Measurements from ENCODE around the gene MAP3K13.

MAP3K13 gene

DNA sequence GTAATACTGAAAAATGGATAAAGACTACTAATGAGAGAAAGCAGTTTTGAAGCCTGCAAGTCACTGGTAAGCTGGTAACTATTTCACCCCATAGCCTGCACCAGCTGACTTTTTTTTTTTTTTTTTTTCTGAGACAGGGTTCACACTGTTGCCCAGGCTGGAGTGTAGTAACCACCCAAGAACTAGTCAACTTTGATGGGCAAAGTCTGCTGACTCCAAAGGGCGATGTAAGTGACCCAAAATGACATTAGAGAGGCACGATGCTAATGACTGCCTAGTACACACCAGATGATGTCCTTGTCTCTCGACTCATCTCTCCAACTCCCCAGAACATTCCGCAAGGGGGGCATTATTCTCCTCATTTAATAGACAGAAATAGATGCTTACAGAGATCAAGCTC is 148.8 kb downstream of the MAP3K13 start:
- Histone ChIP-seq H3K4ac (ENCODE audit: low read length) (no peak overlapping the region), H3K23ac (ENCODE audit: low read depth, low read length, poor library complexity) (no peak overlapping the region), H3K9ac (ENCODE audit: low read depth, low read length, poor library complexity) (no peak overlapping the region), H3K9me3 (replicated peaks in 1 of 2; ENCODE audit: control insufficient read depth in 2 of 2, insufficient read depth in 1 of 2, low read depth in 1 of 2, low read length in 2 of 2) (no peaks in the 10 kb centered on the region), H2AFZ (ENCODE audit: low read length) (no peak overlapping the region), H2AK5ac (ENCODE audit: low read depth, low read length) (no peak overlapping the region), H3K36me3 (replicated peaks in 1 of 2; ENCODE audit: control insufficient read depth in 2 of 2, insufficient read depth in 2 of 2, low read length in 2 of 2) (no peaks in the 10 kb centered on the region), H4K8ac (ENCODE audit: low read depth, low read length) (no peak overlapping the region), H3K79me1 (ENCODE audit: low read depth, low read length) (no peaks in the 10 kb centered on the region), H3K27ac (replicated peaks; ENCODE audit: low read length) (no peak overlapping the region), H3K27me3 (ENCODE audit: control insufficient read depth in 3 of 3, insufficient read depth in 3 of 3, low read depth in 1 of 3, low read length in 3 of 3) (peaks cover 0 to 25% (median 0%) of the 10 kb centered on the region in 3 experiments), H3K4me2 (ENCODE audit: insufficient read depth, low read length, poor library complexity, severe bottlenecking) (no peak overlapping the region), H4K91ac (ENCODE audit: low read depth, low read length, poor library complexity) (no peak overlapping the region), H3K4me3 (ENCODE audit: low read length in 2 of 2) (no peak overlapping the region), H2BK15ac (ENCODE audit: low read length) (no peak overlapping the region), H2BK120ac (ENCODE audit: low read depth, low read length) (no peak overlapping the region), H3K4me1 (ENCODE audit: control insufficient read depth in 2 of 2, insufficient read depth in 1 of 2, low read depth in 1 of 2, low read length in 2 of 2) (no peaks in the 10 kb centered on the region), H2BK5ac (ENCODE audit: low read length) (no peak overlapping the region), H2BK12ac (ENCODE audit: low read length) (no peak overlapping the region), H3K18ac (ENCODE audit: low read length) (no peak overlapping the region), H3K14ac (ENCODE audit: low read length) (no peak overlapping the region)
- WGBS, 2 donors (ENCODE audit: extremely low coverage in 2 of 2, insufficient read length in 2 of 2, insufficient replicate concordance in 1 of 2), result no CpG with 5 or more reads among the region's 4 CpGs
- DNase-seq (ENCODE audit: low spot score), result no peak

DNA sequence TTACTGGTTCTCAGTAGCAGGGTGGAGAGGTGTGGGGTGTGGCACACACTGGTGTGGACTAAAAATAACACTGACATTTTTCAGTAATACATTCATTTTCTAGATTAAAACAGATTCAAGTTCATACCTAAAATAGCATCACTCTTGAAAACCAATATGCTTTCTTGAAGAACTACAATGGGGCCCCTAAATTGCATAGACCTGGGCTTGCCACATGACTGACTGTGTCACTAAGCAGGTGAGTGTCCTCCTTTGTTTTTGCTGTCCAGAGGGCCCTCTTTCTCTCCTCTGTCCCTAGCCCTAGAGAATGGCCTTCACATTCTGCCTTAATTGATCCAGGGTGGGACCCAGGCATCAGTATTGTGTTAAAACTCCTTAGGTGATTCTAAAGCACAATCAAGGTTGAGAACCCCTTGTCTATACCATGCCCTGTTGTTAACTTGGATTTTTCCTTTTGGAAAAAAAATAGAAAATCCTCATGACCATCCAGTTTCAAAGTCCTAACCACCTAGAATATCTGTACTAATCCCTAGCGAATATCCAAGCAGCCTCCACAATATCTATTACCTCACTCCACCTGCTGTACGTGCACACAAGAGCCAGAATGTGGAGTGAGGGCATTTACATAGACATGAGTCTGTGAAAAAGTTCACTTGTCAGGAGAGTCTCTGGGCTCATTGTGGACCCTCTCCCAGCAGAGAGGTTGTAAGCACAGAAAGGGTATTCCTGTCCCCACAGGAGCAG is 154.6 kb downstream of the MAP3K13 start:
- no peak for DNase-seq (ENCODE audit: low spot score)
- no CpG with 5 or more reads among the region's 2 CpGs for WGBS, 2 donors (ENCODE audit: extremely low coverage in 2 of 2, insufficient read length in 2 of 2, insufficient replicate concordance in 1 of 2)

GRCh38 chr3:185519021-185519420 is 156.1 kb downstream of the MAP3K13 start:
- Histone ChIP-seq H3K23ac (ENCODE audit: low read depth, low read length, poor library complexity) (no peak overlapping the region), H3K9ac (ENCODE audit: low read depth, low read length, poor library complexity) (no peak overlapping the region), H2BK15ac (ENCODE audit: low read length) (no peak overlapping the region), H3K4ac (ENCODE audit: low read length) (no peak overlapping the region), H4K91ac (ENCODE audit: low read depth, low read length, poor library complexity) (no peak overlapping the region), H4K8ac (ENCODE audit: low read depth, low read length) (no peak overlapping the region), H3K27ac (replicated peaks; ENCODE audit: low read length) (no peak overlapping the region), H3K4me2 (ENCODE audit: insufficient read depth, low read length, poor library complexity, severe bottlenecking) (no peak overlapping the region), H3K4me1 (ENCODE audit: control insufficient read depth in 2 of 2, insufficient read depth in 1 of 2, low read depth in 1 of 2, low read length in 2 of 2) (no peaks in the 10 kb centered on the region), H3K36me3 (replicated peaks in 1 of 2; ENCODE audit: control insufficient read depth in 2 of 2, insufficient read depth in 2 of 2, low read length in 2 of 2) (no peaks in the 10 kb centered on the region), H2BK12ac (ENCODE audit: low read length) (no peak overlapping the region), H3K4me3 (ENCODE audit: low read length in 2 of 2) (no peak overlapping the region), H3K79me1 (ENCODE audit: low read depth, low read length) (no peaks in the 10 kb centered on the region), H2BK120ac (ENCODE audit: low read depth, low read length) (no peak overlapping the region), H2AK5ac (ENCODE audit: low read depth, low read length) (no peak overlapping the region), H3K18ac (ENCODE audit: low read length) (no peak overlapping the region), H2BK5ac (ENCODE audit: low read length) (no peak overlapping the region), H3K9me3 (replicated peaks in 1 of 2; ENCODE audit: control insufficient read depth in 2 of 2, insufficient read depth in 1 of 2, low read depth in 1 of 2, low read length in 2 of 2) (no peaks in the 10 kb centered on the region), H2AFZ (ENCODE audit: low read length) (no peak overlapping the region), H3K14ac (ENCODE audit: low read length) (no peak overlapping the region), H3K27me3 (ENCODE audit: control insufficient read depth in 3 of 3, insufficient read depth in 3 of 3, low read depth in 1 of 3, low read length in 3 of 3) (peaks cover 0 to 11% (median 2%) of the 10 kb centered on the region in 3 experiments)
- DNase-seq (ENCODE audit: low spot score), result no peak
- WGBS, 2 donors (ENCODE audit: extremely low coverage in 2 of 2, insufficient read length in 2 of 2, insufficient replicate concordance in 1 of 2), result no CpG with 5 or more reads among the region's 5 CpGs

More for the DNA sequence above, 154.6 kb downstream of the MAP3K13 start:
- Histone ChIP-seq H3K9ac (ENCODE audit: low read depth, low read length, poor library complexity) (no peak overlapping the region), H2AK5ac (ENCODE audit: low read depth, low read length) (no peak overlapping the region), H3K4me3 (ENCODE audit: low read length in 2 of 2) (no peak overlapping the region), H3K4ac (ENCODE audit: low read length) (no peak overlapping the region), H3K36me3 (replicated peaks in 1 of 2; ENCODE audit: control insufficient read depth in 2 of 2, insufficient read depth in 2 of 2, low read length in 2 of 2) (no peaks in the 10 kb centered on the region), H3K4me2 (ENCODE audit: insufficient read depth, low read length, poor library complexity, severe bottlenecking) (no peak overlapping the region), H3K23ac (ENCODE audit: low read depth, low read length, poor library complexity) (no peak overlapping the region), H3K14ac (ENCODE audit: low read length) (no peak overlapping the region), H2BK120ac (ENCODE audit: low read depth, low read length) (no peak overlapping the region), H3K27ac (replicated peaks; ENCODE audit: low read length) (no peak overlapping the region), H2BK5ac (ENCODE audit: low read length) (no peak overlapping the region), H3K9me3 (replicated peaks in 1 of 2; ENCODE audit: control insufficient read depth in 2 of 2, insufficient read depth in 1 of 2, low read depth in 1 of 2, low read length in 2 of 2) (no peaks in the 10 kb centered on the region), H2BK15ac (ENCODE audit: low read length) (no peak overlapping the region), H3K27me3 (ENCODE audit: control insufficient read depth in 3 of 3, insufficient read depth in 3 of 3, low read depth in 1 of 3, low read length in 3 of 3) (peaks cover 0 to 13% (median 2%) of the 10 kb centered on the region in 3 experiments), H2AFZ (ENCODE audit: low read length) (no peak overlapping the region), H4K91ac (ENCODE audit: low read depth, low read length, poor library complexity) (no peak overlapping the region), H3K4me1 (ENCODE audit: control insufficient read depth in 2 of 2, insufficient read depth in 1 of 2, low read depth in 1 of 2, low read length in 2 of 2) (no peaks in the 10 kb centered on the region), H4K8ac (ENCODE audit: low read depth, low read length) (no peak overlapping the region), H3K18ac (ENCODE audit: low read length) (no peak overlapping the region), H3K79me1 (ENCODE audit: low read depth, low read length) (no peaks in the 10 kb centered on the region), H2BK12ac (ENCODE audit: low read length) (no peak overlapping the region)

- Histone ChIP-seq H3K4me1 (ENCODE audit: control insufficient read depth in 2 of 2, insufficient read depth in 1 of 2, low read depth in 1 of 2, low read length in 2 of 2) (no peaks in the 10 kb centered on the region), H2BK120ac (ENCODE audit: low read depth, low read length) (no peak overlapping the region), H3K9me3 (replicated peaks in 1 of 2; ENCODE audit: control insufficient read depth in 2 of 2, insufficient read depth in 1 of 2, low read depth in 1 of 2, low read length in 2 of 2) (no peaks in the 10 kb centered on the region), H2AK5ac (ENCODE audit: low read depth, low read length) (no peak overlapping the region), H2AFZ (ENCODE audit: low read length) (no peak overlapping the region), H3K27me3 (ENCODE audit: control insufficient read depth in 3 of 3, insufficient read depth in 3 of 3, low read depth in 1 of 3, low read length in 3 of 3) (peaks cover 0 to 3% (median 2%) of the 10 kb centered on the region in 3 experiments), H3K4ac (ENCODE audit: low read length) (no peak overlapping the region), H2BK5ac (ENCODE audit: low read length) (no peak overlapping the region), H3K4me3 (ENCODE audit: low read length in 2 of 2) (no peak overlapping the region), H4K8ac (ENCODE audit: low read depth, low read length) (no peak overlapping the region), H4K91ac (ENCODE audit: low read depth, low read length, poor library complexity) (no peak overlapping the region), H3K36me3 (replicated peaks in 1 of 2; ENCODE audit: control insufficient read depth in 2 of 2, insufficient read depth in 2 of 2, low read length in 2 of 2) (no peaks in the 10 kb centered on the region), H3K79me1 (ENCODE audit: low read depth, low read length) (no peaks in the 10 kb centered on the region), H3K23ac (ENCODE audit: low read depth, low read length, poor library complexity) (no peak overlapping the region), H3K27ac (replicated peaks; ENCODE audit: low read length) (no peak overlapping the region), H3K4me2 (ENCODE audit: insufficient read depth, low read length, poor library complexity, severe bottlenecking) (no peak overlapping the region), H2BK12ac (ENCODE audit: low read length) (no peak overlapping the region), H3K9ac (ENCODE audit: low read depth, low read length, poor library complexity) (no peak overlapping the region), H2BK15ac (ENCODE audit: low read length) (no peak overlapping the region), H3K14ac (ENCODE audit: low read length) (no peak overlapping the region), H3K18ac (ENCODE audit: low read length) (no peak overlapping the region)
- no CpG with 5 or more reads among the region's 7 CpGs for WGBS, 2 donors (ENCODE audit: extremely low coverage in 2 of 2, insufficient read length in 2 of 2, insufficient replicate concordance in 1 of 2)
- no peak for DNase-seq (ENCODE audit: low spot score)
Measured at GRCh38 chr3:185521349-185522138, 158.6 kb downstream of the MAP3K13 start.
